Measurements from ENCODE around the gene SAMD7.

SAMD7 gene

GRCh38 chr3:169945313-169945712 lies 33.9 kb downstream of the SAMD7 start:
- TF ChIP-seq EZH2 (IDR thresholded peaks at IDR 0.05; ENCODE audit: borderline replicate concordance, low read depth, low read length, severe bottlenecking) (no peak), CTCF (IDR thresholded peaks at IDR 0.05; ENCODE audit: borderline replicate concordance, extremely low read depth, low read length, poor library complexity, severe bottlenecking) (no peak)
- no peak overlapping the region for H2AFZ ChIP-seq (ENCODE audit: low read depth, low read length)
- peaks cover 9% of the 10 kb centered on the region for H3K27me3 ChIP-seq (ENCODE audit: insufficient read depth, low read length, poor library complexity)
- H3K4me1 ChIP-seq (ENCODE audit: insufficient read depth, low read length) = no peaks in the 10 kb centered on the region
- H3K9ac ChIP-seq (ENCODE audit: low read depth, low read length) = no peak overlapping the region
- H4K20me1 ChIP-seq (ENCODE audit: insufficient read depth, low read length) = no peaks in the 10 kb centered on the region
- H3K79me2 ChIP-seq (ENCODE audit: insufficient read depth, low read length) = no peaks in the 10 kb centered on the region
- no peak for DNase-seq
- H3K4me3 ChIP-seq (ENCODE audit: low read depth in 1 of 2, low read length in 2 of 2) = no peak overlapping the region
- H3K27ac ChIP-seq (ENCODE audit: low read length) = no peak overlapping the region
- H3K4me2 ChIP-seq (ENCODE audit: insufficient read depth, low read length) = no peak overlapping the region
- no peaks in the 10 kb centered on the region for H3K36me3 ChIP-seq (ENCODE audit: insufficient read depth, low read length)
- no peaks in the 10 kb centered on the region for H3K9me3 ChIP-seq (ENCODE audit: insufficient read depth, low read length, severe bottlenecking)
- no peak for ATAC-seq (ENCODE audit: insufficient read depth, low read depth)

GRCh38 chr3:169946336-169946735 lies 35.0 kb downstream of the SAMD7 start:
- H3K27ac ChIP-seq (ENCODE audit: low read length) = no peak overlapping the region

GRCh38 chr3:169948559-169949448 lies 37.4 kb downstream of the SAMD7 start:
- Histone ChIP-seq H3K4me2 (ENCODE audit: insufficient read depth, low read length) (no peak overlapping the region), H2AFZ (ENCODE audit: low read depth, low read length) (no peak overlapping the region), H3K9ac (ENCODE audit: low read depth, low read length) (no peak overlapping the region), H3K36me3 (ENCODE audit: insufficient read depth, low read length) (no peaks in the 10 kb centered on the region), H3K27me3 (ENCODE audit: insufficient read depth, low read length, poor library complexity) (peaks cover 6% of the 10 kb centered on the region), H3K4me3 (ENCODE audit: low read depth in 1 of 2, low read length in 2 of 2) (no peak overlapping the region), H3K27ac (ENCODE audit: low read length) (no peak overlapping the region), H3K9me3 (ENCODE audit: insufficient read depth, low read length, severe bottlenecking) (no peaks in the 10 kb centered on the region), H3K4me1 (ENCODE audit: insufficient read depth, low read length) (no peaks in the 10 kb centered on the region), H3K79me2 (ENCODE audit: insufficient read depth, low read length) (no peaks in the 10 kb centered on the region), H4K20me1 (ENCODE audit: insufficient read depth, low read length) (no peaks in the 10 kb centered on the region)
- TF ChIP-seq CTCF (IDR thresholded peaks at IDR 0.05; ENCODE audit: borderline replicate concordance, extremely low read depth, low read length, poor library complexity, severe bottlenecking) (no peak), EZH2 (IDR thresholded peaks at IDR 0.05; ENCODE audit: borderline replicate concordance, low read depth, low read length, severe bottlenecking) (no peak)
- ATAC-seq (ENCODE audit: insufficient read depth, low read depth) (no peak), DNase-seq (no peak)

More at GRCh38 chr3:169946336-169946735, 35.0 kb downstream of the SAMD7 start:
- DNase-seq (no peak), ATAC-seq (ENCODE audit: insufficient read depth, low read depth) (no peak)
- Histone ChIP-seq H3K36me3 (ENCODE audit: insufficient read depth, low read length) (no peaks in the 10 kb centered on the region), H3K9ac (ENCODE audit: low read depth, low read length) (no peak overlapping the region), H3K27me3 (ENCODE audit: insufficient read depth, low read length, poor library complexity) (peaks cover 9% of the 10 kb centered on the region), H3K79me2 (ENCODE audit: insufficient read depth, low read length) (no peaks in the 10 kb centered on the region), H3K4me3 (ENCODE audit: low read depth in 1 of 2, low read length in 2 of 2) (no peak overlapping the region), H3K4me1 (ENCODE audit: insufficient read depth, low read length) (no peaks in the 10 kb centered on the region), H2AFZ (ENCODE audit: low read depth, low read length) (no peak overlapping the region), H3K9me3 (ENCODE audit: insufficient read depth, low read length, severe bottlenecking) (no peaks in the 10 kb centered on the region), H4K20me1 (ENCODE audit: insufficient read depth, low read length) (no peaks in the 10 kb centered on the region), H3K4me2 (ENCODE audit: insufficient read depth, low read length) (no peak overlapping the region)
- no peak for TF ChIP-seq CTCF (IDR thresholded peaks at IDR 0.05; ENCODE audit: borderline replicate concordance, extremely low read depth, low read length, poor library complexity, severe bottlenecking)

All from DND-41 (cell line).